ENCODE measurements around the gene GAB2. TPM values are rescaled to one million over a fixed set of nuclear protein-coding genes. Genes with fewer than 3 reads are reported as not detected.

GAB2 gene
- polyA plus RNA-seq, 1 experiment: 8.7 TPM

GRCh38 chr11:78344676-78345075 lies 72.9 kb downstream of the GAB2 start:
- Histone ChIP-seq H3K27ac (ENCODE audit: low read depth, low read length) (no peak overlapping the region), H3K4me3 (ENCODE audit: low read depth, low read length) (no peak overlapping the region), H3K9me3 (ENCODE audit: control insufficient read depth, insufficient read depth, low read length) (no peaks in the 10 kb centered on the region), H3K27me3 (ENCODE audit: control insufficient read depth, insufficient read depth, low read length) (no peaks in the 10 kb centered on the region)
- ChIA-PET CTCF (no interaction called here), POLR2A (no interaction called here)
- TF ChIP-seq CTCF (IDR thresholded peaks at IDR 0.05; ENCODE audit: low read depth, low read length): no peak
- no peak for DNase-seq (ENCODE audit: low read depth, low spot score)

- H3K27ac ChIP-seq (ENCODE audit: low read depth, low read length): no peak overlapping the region
- no peaks in the 10 kb centered on the region for H3K27me3 ChIP-seq (ENCODE audit: control insufficient read depth, insufficient read depth, low read length)
- POLR2A ChIA-PET: no interaction called here
Observed at GRCh38 chr11:78344094-78344493, 73.5 kb downstream of the GAB2 start.

GRCh38 chr11:78343303-78343702 lies 74.3 kb downstream of the GAB2 start:
- no peak for TF ChIP-seq CTCF (IDR thresholded peaks at IDR 0.05; ENCODE audit: low read depth, low read length)
- no peak overlapping the region for H3K4me3 ChIP-seq (ENCODE audit: low read depth, low read length)
- ChIA-PET POLR2A (no interaction called here), CTCF (no interaction called here)
- H3K27me3 ChIP-seq (ENCODE audit: control insufficient read depth, insufficient read depth, low read length): no peaks in the 10 kb centered on the region
- no peak overlapping the region for H3K27ac ChIP-seq (ENCODE audit: low read depth, low read length)
- no peak for DNase-seq (ENCODE audit: low read depth, low spot score)
- H3K9me3 ChIP-seq (ENCODE audit: control insufficient read depth, insufficient read depth, low read length): no peaks in the 10 kb centered on the region

More at GRCh38 chr11:78344094-78344493, 73.5 kb downstream of the GAB2 start:
- H3K4me3 ChIP-seq (ENCODE audit: low read depth, low read length): no peak overlapping the region
- H3K9me3 ChIP-seq (ENCODE audit: control insufficient read depth, insufficient read depth, low read length): no peaks in the 10 kb centered on the region
- CTCF ChIA-PET: no interaction called here
- TF ChIP-seq CTCF (IDR thresholded peaks at IDR 0.05; ENCODE audit: low read depth, low read length): no peak
- DNase-seq (ENCODE audit: low read depth, low spot score): no peak

- CTCF ChIA-PET: no interaction called here
- TF ChIP-seq CTCF (IDR thresholded peaks at IDR 0.05; ENCODE audit: low read depth, low read length): no peak
- no peaks in the 10 kb centered on the region for H3K9me3 ChIP-seq (ENCODE audit: control insufficient read depth, insufficient read depth, low read length)
- no peaks in the 10 kb centered on the region for H3K27me3 ChIP-seq (ENCODE audit: control insufficient read depth, insufficient read depth, low read length)
- POLR2A ChIA-PET: no interaction called here
- H3K27ac ChIP-seq (ENCODE audit: low read depth, low read length): no peak overlapping the region
- no peak overlapping the region for H3K4me3 ChIP-seq (ENCODE audit: low read depth, low read length)
- no peak for DNase-seq (ENCODE audit: low read depth, low spot score)
Observed at GRCh38 chr11:78341841-78342240, 75.8 kb downstream of the GAB2 start.

GRCh38 chr11:78340530-78340929 lies 77.1 kb downstream of the GAB2 start:
- CTCF ChIA-PET: interaction anchor here (0.7 kb wide), 1 partner anchor 99 kb away, joined by 4 read pairs; no protein-coding TSS in a partner anchor
- Histone ChIP-seq H3K4me3 (ENCODE audit: low read depth, low read length) (no peak overlapping the region), H3K9me3 (ENCODE audit: control insufficient read depth, insufficient read depth, low read length) (no peaks in the 10 kb centered on the region), H3K27ac (ENCODE audit: low read depth, low read length) (no peak overlapping the region), H3K27me3 (ENCODE audit: control insufficient read depth, insufficient read depth, low read length) (no peaks in the 10 kb centered on the region)
- DNase-seq (ENCODE audit: low read depth, low spot score): no peak
- POLR2A ChIA-PET: no interaction called here
- no peak for TF ChIP-seq CTCF (IDR thresholded peaks at IDR 0.05; ENCODE audit: low read depth, low read length)

All from AG04450 (cell line).